Fibroblast of skin of scalp (primary cell): Measurements from ENCODE around the gene TMED5.
"Not testable (repeated sequence)": the region's sequence is repeated elsewhere in the genome, so short reads cannot be mapped to it uniquely, and the experiment has no call there.

Experiments
- DNase-seq: peaks from one replicate; pipeline ENCODE4 v3.0.0-alpha.2; 2013

TMED5 gene

GRCh38 chr1:93171549-93172034 is 8.6 kb downstream of the TMED5 start:
- peak; percentile 42 for DNase-seq

DNA sequence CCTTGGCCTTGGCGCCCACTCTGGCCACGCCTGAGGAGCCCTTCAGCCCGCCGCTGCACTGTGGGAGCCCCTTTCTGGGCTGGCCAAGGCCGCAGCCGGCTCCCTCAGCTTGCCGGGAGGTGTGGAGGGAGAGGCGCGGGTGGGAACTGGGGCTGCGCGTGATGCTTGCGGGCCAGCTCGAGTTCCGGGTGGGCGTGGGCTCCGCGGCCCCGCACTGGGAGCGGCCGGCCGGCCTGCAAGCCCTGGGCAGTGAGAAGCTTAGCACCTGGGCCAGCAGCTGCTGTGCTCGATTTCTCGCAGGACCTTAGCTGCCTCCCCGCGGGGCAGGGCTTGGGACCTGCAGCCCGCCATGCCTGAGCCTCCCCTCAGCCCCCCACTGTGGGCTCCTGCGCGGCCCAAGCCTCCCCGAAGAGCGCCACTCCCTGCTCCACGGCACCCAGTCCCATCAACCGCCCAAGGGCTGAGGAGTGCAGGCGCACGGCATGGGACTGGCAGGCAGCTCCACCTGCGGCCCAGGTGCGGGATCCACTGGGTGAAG is 10.0 kb downstream of the TMED5 start:
- DNase-seq: not testable (repeated sequence)

GRCh38 chr1:93167006-93167405 is 13.2 kb downstream of the TMED5 start:
- DNase-seq: peak; percentile 44

- DNase-seq: not testable (repeated sequence)
Measured at GRCh38 chr1:93165895-93166294, 14.3 kb downstream of the TMED5 start.

DNA sequence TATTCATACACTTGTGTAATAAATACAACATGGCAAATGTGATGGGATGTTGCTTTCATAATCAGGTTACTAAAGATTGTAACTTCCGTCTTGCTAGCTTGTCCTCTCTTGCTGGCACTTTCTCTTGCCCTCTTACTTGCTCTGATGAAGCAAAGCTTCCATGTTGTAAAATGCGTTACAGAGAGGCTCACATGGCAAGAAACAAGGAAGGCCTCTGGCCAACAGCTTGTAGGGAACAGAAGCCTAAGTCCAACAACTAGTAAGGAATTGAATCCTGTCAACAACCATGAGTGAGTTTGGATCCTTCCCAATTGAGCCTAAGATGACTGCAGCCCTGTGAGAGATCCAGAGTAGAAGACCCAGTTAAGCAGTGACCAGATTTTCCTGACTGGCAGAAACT is 15.4 kb downstream of the TMED5 start:
- no peak for DNase-seq

DNA sequence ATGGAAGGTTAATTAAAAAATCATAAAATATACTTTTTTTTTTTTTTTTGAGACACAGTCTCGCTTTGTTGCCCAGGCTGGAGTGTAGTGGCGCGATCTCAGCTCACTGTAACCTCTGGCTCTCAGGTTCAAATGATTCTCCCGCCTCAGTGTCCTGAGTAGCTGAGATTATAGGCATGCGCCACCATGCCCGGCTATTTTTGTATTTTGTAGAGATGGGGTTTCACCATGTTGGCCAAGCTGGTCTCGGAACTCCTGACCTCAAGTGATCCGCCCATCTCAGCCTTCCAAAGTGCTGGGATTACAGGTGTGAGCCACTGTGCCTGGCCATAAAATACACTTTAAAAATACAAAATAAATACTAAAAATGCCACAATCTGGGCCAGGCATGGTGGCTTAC is 16.9 kb downstream of the TMED5 start:
- DNase-seq: not testable (repeated sequence)

GRCh38 chr1:93159337-93159736 is 20.9 kb downstream of the TMED5 start:
- no peak for DNase-seq

- DNase-seq: no peak
Measured at GRCh38 chr1:93155335-93155734, 24.9 kb downstream of the TMED5 start.

- DNase-seq: no peak
Measured at GRCh38 chr1:93154898-93155297, 25.3 kb downstream of the TMED5 start.

DNA sequence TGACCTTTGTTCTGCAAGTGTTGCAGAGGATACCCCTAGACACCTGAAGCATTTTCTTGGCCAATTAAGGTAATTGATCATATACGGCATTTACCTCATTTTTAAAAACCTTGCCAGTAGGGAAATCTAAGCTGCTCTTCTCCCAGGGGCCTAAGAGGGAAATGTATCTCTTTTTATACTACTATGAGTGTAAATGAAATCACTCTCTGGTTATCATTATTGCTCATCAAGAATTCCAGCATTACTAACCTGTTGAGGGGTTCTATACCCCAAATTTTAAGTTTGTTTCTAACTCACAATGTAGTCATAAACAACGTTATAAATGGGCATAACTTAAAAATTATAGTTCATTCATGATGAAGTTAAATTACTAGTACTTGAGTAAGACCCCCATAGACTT is 27.4 kb downstream of the TMED5 start:
- DNase-seq: no peak

DNA sequence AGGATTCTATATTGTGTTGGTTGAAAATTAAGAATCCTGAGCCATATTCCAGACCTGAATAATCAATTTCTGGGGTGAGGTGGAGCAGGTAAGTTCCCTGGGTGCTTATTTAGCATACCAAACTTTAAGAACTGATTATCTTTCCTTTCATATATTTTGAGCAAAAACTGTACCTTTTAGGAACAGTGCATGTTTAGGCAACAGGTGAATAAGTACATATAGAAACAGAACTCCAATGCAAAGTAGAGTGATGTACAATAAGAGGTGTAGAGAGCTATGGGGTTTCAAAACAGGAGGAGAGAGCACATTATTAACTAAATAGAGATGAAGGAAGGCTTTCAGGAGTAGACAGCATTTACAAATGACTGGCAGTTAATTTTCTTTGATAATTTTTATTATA is 28.7 kb downstream of the TMED5 start:
- DNase-seq: no peak

GRCh38 chr1:93150729-93151128 is 29.5 kb downstream of the TMED5 start:
- DNase-seq: no peak

GRCh38 chr1:93148001-93148400 is 32.2 kb downstream of the TMED5 start:
- DNase-seq: peak; percentile 50

DNA sequence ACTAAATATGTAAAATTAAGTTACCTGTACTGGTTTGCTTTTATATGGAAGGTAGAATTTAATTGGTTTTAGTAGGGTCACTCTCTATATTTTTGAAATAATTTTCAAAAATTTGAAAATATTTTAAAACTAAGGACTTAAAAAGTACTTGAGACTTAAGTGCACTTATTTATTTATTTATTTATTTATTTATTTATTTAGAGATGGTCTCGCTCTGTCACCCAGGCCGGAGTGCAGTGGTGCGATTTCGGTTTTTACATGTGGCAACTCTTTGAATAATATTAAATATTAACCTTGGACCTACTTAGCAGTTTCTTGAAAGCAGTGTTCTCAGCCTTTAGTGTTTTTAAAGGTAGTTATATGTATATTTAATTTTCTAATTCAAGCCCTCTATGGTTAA is 36.4 kb downstream of the TMED5 start:
- no peak for DNase-seq

GRCh38 chr1:93143136-93143535 is 37.1 kb downstream of the TMED5 start:
- DNase-seq: no peak

DNA sequence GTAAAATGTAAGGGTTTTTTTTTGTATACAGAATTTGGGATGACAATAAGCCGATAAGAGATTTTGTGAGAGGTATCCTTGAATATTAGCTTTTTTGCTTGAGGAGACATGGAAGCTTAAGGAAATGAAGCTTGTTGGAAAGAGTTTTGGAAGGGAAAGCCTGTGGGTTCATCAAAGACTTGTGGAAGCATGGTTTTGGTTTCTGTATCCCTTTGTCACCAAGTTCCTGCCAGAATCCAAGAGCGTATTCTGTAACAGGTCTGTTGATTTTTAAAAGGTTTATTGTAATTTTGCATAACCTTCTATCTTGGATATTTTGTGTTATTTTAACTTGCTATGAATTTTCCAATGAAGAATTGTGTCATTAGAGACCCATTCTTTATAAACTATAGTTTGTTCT is 38.1 kb downstream of the TMED5 start:
- DNase-seq: no peak

- no peak for DNase-seq
Measured at GRCh38 chr1:93140106-93140505, 40.1 kb downstream of the TMED5 start.

GRCh38 chr1:93137604-93138292 is 42.5 kb downstream of the TMED5 start:
- no peak for DNase-seq

DNA sequence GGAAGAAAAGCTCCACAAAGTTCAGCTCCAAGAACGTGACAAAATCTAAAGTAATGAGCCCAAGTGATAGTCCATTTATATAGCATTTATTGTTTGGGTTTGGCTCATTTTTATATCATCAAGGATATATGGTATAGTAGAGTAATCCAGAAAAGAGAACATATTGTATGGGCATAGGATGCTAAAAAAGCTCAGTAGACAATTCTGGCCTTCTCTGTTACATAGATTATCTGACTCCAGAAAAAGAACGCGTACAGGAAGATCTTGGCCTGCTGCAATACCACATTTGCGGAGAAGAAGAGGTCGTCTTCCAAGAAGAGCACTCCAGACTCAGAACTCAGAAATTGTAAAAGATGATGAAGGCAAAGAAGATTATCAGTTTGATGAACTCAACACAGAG is 43.8 kb downstream of the TMED5 start:
- no peak for DNase-seq

DNA sequence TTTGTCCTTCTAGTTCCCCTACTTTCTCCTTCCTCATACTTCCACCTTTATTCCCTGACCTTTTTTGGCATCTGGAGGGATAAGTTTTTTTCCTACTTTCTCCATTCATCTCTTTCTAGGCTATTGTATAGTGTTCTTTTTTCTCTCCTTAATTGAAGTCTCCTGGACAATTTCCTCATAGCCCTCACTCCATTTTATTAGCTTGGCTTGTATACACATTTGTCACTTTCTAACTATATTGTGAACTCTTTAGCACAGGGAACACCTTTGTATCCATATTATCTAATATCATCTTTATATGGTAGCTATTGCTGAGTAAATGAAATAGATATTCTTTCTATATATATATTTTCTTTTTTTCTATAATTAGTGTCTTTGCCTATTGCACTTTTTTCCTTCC is 47.6 kb downstream of the TMED5 start:
- DNase-seq: no peak

- no peak for DNase-seq
Measured at GRCh38 chr1:93129507-93130099, 50.6 kb downstream of the TMED5 start.

GRCh38 chr1:93124556-93125355 is 55.5 kb downstream of the TMED5 start:
- no peak for DNase-seq

GRCh38 chr1:93123201-93123783 is 56.9 kb downstream of the TMED5 start:
- DNase-seq: no peak
